ENCODE results near the gene JDP2.
"Not testable (repeated sequence)": the region's sequence is repeated elsewhere in the genome, so short reads cannot be mapped to it uniquely, and the experiment has no call there.

JDP2 gene

DNA sequence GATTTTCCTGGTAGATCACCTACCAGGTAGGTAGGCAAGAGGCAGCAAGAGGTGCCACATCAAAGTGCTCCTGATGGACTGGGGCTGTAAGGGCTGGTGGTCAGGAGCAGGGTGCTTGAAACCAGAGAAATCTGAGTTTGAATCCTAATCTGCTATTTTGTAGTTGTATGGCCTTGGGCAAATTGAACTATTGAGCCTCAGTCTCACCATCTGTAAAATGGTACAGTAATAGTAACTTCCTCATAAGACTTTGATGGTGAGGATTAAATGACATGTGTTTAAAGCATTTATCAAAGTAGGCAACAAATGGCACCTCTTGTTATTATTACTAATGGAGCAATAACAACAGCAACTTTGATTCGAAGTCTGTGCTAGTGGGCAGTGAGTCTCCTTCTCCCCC lies 32.0 kb downstream of the JDP2 start:
- peaks cover 9% of the 10 kb centered on the region for H3K4me1 ChIP-seq (ENCODE audit: control insufficient read depth, low read depth, low read length)
- no peaks in the 10 kb centered on the region for H3K36me3 ChIP-seq (ENCODE audit: control insufficient read depth, low read depth, low read length)
- H3K27me3 ChIP-seq (ENCODE audit: control insufficient read depth, insufficient read depth, low read length): no peaks in the 10 kb centered on the region
- no peaks in the 10 kb centered on the region for H3K9me3 ChIP-seq (ENCODE audit: control insufficient read depth, low read depth, low read length)
- no peak overlapping the region for H3K9ac ChIP-seq (ENCODE audit: low read length)
- no peak overlapping the region for H3K27ac ChIP-seq (ENCODE audit: low read length)
- H3K4me3 ChIP-seq (ENCODE audit: low read length): no peak overlapping the region

DNA sequence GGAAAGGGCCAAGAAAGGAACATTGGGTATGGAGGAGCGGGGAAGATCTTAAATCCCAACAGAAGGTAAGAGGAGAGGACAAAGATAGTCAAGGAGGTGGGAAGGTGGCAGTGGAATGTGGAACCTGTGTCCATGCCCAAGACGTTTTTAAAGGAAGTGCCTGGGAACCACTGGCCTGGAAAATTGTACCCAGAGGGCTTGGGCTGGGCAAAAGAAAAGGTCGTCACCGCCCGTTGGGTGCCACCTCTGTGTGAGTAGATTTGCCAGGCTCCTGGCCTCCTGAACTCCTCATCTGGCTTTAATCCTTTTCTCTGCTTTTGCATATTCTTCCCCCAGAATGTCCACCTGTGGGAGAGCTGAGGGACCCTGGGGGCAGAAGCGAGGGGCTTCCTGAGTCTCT lies 32.6 kb downstream of the JDP2 start:
- no peak overlapping the region for H3K27ac ChIP-seq (ENCODE audit: low read length)
- H3K27me3 ChIP-seq (ENCODE audit: control insufficient read depth, insufficient read depth, low read length): no peaks in the 10 kb centered on the region
- no peaks in the 10 kb centered on the region for H3K9me3 ChIP-seq (ENCODE audit: control insufficient read depth, low read depth, low read length)
- no peaks in the 10 kb centered on the region for H3K36me3 ChIP-seq (ENCODE audit: control insufficient read depth, low read depth, low read length)
- peaks cover 9% of the 10 kb centered on the region for H3K4me1 ChIP-seq (ENCODE audit: control insufficient read depth, low read depth, low read length)
- no peak overlapping the region for H3K4me3 ChIP-seq (ENCODE audit: low read length)
- H3K9ac ChIP-seq (ENCODE audit: low read length): no peak overlapping the region

DNA sequence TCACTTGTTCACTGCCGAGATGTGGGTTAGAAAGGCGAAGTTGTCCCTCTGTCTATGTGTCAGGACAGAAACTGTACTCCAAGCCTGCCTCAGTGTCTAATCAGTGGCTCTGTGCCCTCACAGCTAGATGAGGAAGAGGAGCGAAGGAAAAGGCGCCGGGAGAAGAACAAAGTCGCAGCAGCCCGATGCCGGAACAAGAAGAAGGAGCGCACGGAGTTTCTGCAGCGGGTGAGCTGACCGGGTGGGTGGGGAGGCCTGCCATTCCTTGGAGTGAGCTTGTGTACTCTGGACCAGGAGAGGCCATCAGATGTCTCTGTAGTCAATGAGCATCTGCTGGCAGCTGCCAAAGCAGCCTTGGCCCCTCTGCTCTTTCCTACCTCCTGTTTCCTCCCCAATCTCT lies 33.5 kb downstream of the JDP2 start:
- Histone ChIP-seq H3K4me1 (ENCODE audit: control insufficient read depth, low read depth, low read length) (peaks cover 9% of the 10 kb centered on the region), H3K4me3 (ENCODE audit: low read length) (no peak overlapping the region), H3K9me3 (ENCODE audit: control insufficient read depth, low read depth, low read length) (no peaks in the 10 kb centered on the region), H3K27me3 (ENCODE audit: control insufficient read depth, insufficient read depth, low read length) (no peaks in the 10 kb centered on the region), H3K36me3 (ENCODE audit: control insufficient read depth, low read depth, low read length) (no peaks in the 10 kb centered on the region), H3K27ac (ENCODE audit: low read length) (no peak overlapping the region), H3K9ac (ENCODE audit: low read length) (no peak overlapping the region)

DNA sequence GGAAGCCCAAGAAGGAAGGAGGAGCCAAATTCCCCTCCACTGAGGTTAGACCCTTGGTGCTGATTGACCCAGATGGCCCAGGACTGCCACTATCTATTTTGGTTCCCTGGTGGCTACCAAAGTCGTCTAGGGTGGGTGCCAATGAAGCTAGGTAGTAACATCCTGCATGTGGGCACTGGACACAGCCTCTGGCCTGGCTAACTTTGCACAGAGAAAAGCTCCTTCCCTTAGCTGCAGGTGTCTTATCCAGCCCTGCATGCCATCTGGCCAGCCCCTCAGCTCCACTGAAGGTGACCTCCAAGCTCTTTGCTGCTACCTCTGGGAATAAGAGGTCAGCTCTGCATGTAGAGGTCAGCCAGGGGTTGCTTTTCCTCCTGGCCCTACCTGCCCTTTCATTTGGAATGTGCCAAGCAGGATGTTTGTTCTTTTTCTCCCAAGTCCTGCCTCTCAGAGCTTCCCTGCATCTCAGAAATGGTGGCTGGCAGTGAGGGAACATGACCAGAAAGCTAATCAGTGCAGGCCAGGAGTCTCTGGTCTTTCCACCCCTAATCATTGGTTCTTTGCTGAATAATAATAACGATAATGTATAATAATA lies 34.0 kb downstream of the JDP2 start:
- no peak overlapping the region for H3K9ac ChIP-seq (ENCODE audit: low read length)
- no peak overlapping the region for H3K4me3 ChIP-seq (ENCODE audit: low read length)
- peaks cover 9% of the 10 kb centered on the region for H3K4me1 ChIP-seq (ENCODE audit: control insufficient read depth, low read depth, low read length)
- H3K27me3 ChIP-seq (ENCODE audit: control insufficient read depth, insufficient read depth, low read length): no peaks in the 10 kb centered on the region
- H3K36me3 ChIP-seq (ENCODE audit: control insufficient read depth, low read depth, low read length): no peaks in the 10 kb centered on the region
- H3K27ac ChIP-seq (ENCODE audit: low read length): no peak overlapping the region
- H3K9me3 ChIP-seq (ENCODE audit: control insufficient read depth, low read depth, low read length): no peaks in the 10 kb centered on the region

DNA sequence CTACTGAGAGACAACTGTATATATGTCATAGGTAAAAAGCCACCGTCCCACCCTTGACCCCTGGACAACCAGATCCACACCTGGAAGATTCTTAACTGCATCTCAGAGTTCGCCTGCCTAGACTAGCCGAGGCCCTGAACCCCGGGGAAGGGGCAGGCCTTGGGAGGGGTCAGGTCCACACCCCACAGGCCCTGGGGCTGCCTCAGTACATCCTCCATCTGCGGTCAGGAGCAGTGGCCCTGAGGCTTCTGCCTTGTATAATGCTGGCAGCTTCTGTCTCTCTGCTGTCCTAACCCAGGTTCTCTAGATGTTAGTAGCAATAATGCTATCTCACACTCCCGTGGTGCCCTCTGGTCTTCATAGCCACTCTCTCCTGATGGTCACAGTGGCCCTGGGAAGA lies 36.8 kb downstream of the JDP2 start:
- no peak overlapping the region for H3K4me3 ChIP-seq (ENCODE audit: low read length)
- H3K9me3 ChIP-seq (ENCODE audit: control insufficient read depth, low read depth, low read length): no peaks in the 10 kb centered on the region
- H3K36me3 ChIP-seq (ENCODE audit: control insufficient read depth, low read depth, low read length): no peaks in the 10 kb centered on the region
- H3K27ac ChIP-seq (ENCODE audit: low read length): no peak overlapping the region
- no peaks in the 10 kb centered on the region for H3K27me3 ChIP-seq (ENCODE audit: control insufficient read depth, insufficient read depth, low read length)
- no peaks in the 10 kb centered on the region for H3K4me1 ChIP-seq (ENCODE audit: control insufficient read depth, low read depth, low read length)
- H3K9ac ChIP-seq (ENCODE audit: low read length): no peak overlapping the region

DNA sequence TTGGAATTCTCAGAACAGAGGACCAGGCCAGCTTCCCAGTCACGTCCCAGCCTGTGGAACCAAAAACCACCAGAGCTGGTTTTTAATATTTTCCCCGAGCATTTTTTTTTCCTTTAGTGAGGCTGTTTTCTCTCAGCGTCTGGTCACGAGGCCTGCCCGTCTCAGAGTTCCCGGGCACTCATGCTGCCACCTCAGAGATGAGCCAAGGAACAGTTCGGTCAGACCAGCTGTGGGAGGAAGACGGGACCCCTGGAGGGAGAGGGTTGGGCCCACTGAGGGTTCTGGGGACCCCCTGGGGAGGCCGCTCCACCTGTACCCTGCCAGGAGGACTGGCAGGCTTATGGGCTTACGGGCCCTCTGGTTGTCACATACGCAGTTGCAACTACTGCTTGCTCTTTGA lies 39.9 kb downstream of the JDP2 start:
- H3K27ac ChIP-seq (ENCODE audit: low read length): no peak overlapping the region

DNA sequence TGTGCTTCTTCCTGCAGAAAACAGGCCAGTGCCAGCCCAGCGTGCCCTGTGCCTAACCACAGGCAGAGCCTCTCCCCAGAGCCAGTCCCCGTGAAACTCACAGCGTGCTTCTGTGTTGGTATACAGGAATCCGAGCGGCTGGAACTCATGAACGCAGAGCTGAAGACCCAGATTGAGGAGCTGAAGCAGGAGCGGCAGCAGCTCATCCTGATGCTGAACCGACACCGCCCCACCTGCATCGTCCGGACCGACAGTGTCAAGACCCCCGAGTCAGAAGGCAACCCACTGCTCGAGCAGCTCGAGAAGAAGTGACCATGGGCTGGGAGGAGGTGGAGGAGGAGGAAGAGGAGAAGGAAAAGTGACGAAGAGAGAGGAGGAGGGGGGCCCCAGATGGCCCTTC lies 41.3 kb downstream of the JDP2 start:
- Histone ChIP-seq H3K9me3 (ENCODE audit: control insufficient read depth, low read depth, low read length) (no peaks in the 10 kb centered on the region), H3K4me3 (ENCODE audit: low read length) (no peak overlapping the region), H3K36me3 (ENCODE audit: control insufficient read depth, low read depth, low read length) (peaks cover 12% of the 10 kb centered on the region), H3K4me1 (ENCODE audit: control insufficient read depth, low read depth, low read length) (no peaks in the 10 kb centered on the region), H3K9ac (ENCODE audit: low read length) (no peak overlapping the region), H3K27ac (ENCODE audit: low read length) (no peak overlapping the region), H3K27me3 (ENCODE audit: control insufficient read depth, insufficient read depth, low read length) (no peaks in the 10 kb centered on the region)

More for the DNA sequence above, 39.9 kb downstream of the JDP2 start:
- no peaks in the 10 kb centered on the region for H3K9me3 ChIP-seq (ENCODE audit: control insufficient read depth, low read depth, low read length)
- H3K4me1 ChIP-seq (ENCODE audit: control insufficient read depth, low read depth, low read length): no peaks in the 10 kb centered on the region
- H3K4me3 ChIP-seq (ENCODE audit: low read length): no peak overlapping the region
- no peaks in the 10 kb centered on the region for H3K27me3 ChIP-seq (ENCODE audit: control insufficient read depth, insufficient read depth, low read length)
- no peak overlapping the region for H3K9ac ChIP-seq (ENCODE audit: low read length)
- peaks cover 12% of the 10 kb centered on the region for H3K36me3 ChIP-seq (ENCODE audit: control insufficient read depth, low read depth, low read length)

DNA sequence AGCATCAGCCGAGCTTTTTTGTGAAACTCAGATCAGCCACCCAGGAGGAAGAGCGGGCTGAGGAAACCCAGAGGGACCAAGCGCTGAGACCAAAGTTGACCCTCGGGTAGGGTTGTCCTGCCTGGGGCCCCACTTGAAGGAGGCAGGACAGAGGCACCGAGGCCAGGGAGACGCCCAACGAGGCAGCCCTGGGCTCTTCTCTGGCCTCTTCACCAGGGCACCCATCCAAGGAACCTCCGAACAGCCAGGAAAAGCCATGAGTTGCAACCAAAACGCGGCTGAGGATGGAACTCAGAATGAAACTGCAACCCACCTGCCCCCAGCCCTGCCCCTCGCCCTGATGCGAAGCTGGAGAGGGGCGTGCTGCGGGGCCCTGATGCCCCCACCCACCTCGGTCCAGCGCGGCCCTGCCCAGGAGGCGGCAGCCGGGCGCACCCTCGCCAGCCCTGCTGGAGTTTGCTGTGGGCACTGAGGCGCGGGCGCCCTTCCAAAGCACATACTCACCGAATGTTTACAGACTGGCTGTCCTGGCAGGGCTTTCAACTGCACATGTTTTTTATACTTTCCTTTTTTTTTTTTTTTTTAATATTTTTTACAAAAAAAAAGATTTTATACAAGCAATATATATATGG lies 41.9 kb downstream of the JDP2 start:
- Histone ChIP-seq H3K9ac (ENCODE audit: low read length) (no peak overlapping the region), H3K4me1 (ENCODE audit: control insufficient read depth, low read depth, low read length) (no peaks in the 10 kb centered on the region), H3K4me3 (ENCODE audit: low read length) (no peak overlapping the region), H3K36me3 (ENCODE audit: control insufficient read depth, low read depth, low read length) (peaks cover 12% of the 10 kb centered on the region), H3K27me3 (ENCODE audit: control insufficient read depth, insufficient read depth, low read length) (no peaks in the 10 kb centered on the region), H3K27ac (ENCODE audit: low read length) (no peak overlapping the region), H3K9me3 (ENCODE audit: control insufficient read depth, low read depth, low read length) (no peaks in the 10 kb centered on the region)

DNA sequence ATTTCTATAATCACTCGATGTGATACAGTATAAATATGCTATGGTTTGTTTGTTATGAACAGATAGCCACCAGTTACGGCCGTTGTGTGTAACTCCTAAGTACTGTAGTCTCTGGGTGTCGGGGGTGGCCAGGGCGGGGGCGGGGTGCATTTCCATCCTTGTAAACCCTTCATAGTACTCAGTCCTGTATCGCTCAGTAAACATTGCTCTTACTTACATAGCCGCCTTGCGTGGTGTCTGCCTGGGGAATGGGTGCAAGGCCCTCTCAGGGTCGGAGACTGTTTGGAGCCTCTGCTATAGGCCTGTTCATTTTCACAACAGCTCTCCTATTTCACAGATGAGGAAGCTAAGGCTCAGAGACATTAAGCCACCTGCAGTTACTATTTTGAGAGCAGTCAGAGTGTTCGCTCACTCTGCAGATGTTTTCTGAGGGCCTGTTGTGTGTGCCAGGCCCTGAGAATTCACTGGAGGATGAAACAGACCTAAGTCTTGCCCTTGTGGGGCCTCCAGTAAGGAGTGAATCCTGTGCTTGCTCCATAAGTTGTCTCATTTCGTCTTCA lies 42.5 kb downstream of the JDP2 start:
- H3K9me3 ChIP-seq (ENCODE audit: control insufficient read depth, low read depth, low read length): no peaks in the 10 kb centered on the region
- no peak overlapping the region for H3K27ac ChIP-seq (ENCODE audit: low read length)
- no peaks in the 10 kb centered on the region for H3K4me1 ChIP-seq (ENCODE audit: control insufficient read depth, low read depth, low read length)
- peaks cover 12% of the 10 kb centered on the region for H3K36me3 ChIP-seq (ENCODE audit: control insufficient read depth, low read depth, low read length)
- no peak overlapping the region for H3K4me3 ChIP-seq (ENCODE audit: low read length)
- no peak overlapping the region for H3K9ac ChIP-seq (ENCODE audit: low read length)
- no peaks in the 10 kb centered on the region for H3K27me3 ChIP-seq (ENCODE audit: control insufficient read depth, insufficient read depth, low read length)

DNA sequence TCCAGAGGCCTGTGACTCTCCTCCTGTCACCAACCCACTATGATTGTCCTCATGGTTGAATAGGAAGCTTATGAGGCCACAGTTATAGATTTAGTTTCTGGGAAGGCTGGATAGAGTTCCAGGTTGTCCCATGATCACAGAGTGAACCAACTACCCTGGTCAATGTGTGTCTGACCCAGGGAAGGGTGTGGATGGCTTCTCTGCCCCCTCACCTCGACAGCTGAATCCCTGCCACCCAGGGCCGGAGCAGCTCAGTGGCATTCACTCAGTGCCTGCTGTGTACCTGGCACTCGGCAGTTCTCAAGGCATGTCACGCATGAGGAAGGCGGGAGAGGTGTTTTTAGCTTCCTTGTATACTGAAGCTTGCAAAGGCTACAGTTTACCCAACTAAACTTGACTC lies 43.2 kb downstream of the JDP2 start:
- H3K36me3 ChIP-seq (ENCODE audit: control insufficient read depth, low read depth, low read length): peaks cover 12% of the 10 kb centered on the region
- H3K27ac ChIP-seq (ENCODE audit: low read length): no peak overlapping the region
- H3K4me1 ChIP-seq (ENCODE audit: control insufficient read depth, low read depth, low read length): peaks cover under 1% of the 10 kb centered on the region
- no peaks in the 10 kb centered on the region for H3K9me3 ChIP-seq (ENCODE audit: control insufficient read depth, low read depth, low read length)
- no peaks in the 10 kb centered on the region for H3K27me3 ChIP-seq (ENCODE audit: control insufficient read depth, insufficient read depth, low read length)
- H3K9ac ChIP-seq (ENCODE audit: low read length): no peak overlapping the region
- no peak overlapping the region for H3K4me3 ChIP-seq (ENCODE audit: low read length)

DNA sequence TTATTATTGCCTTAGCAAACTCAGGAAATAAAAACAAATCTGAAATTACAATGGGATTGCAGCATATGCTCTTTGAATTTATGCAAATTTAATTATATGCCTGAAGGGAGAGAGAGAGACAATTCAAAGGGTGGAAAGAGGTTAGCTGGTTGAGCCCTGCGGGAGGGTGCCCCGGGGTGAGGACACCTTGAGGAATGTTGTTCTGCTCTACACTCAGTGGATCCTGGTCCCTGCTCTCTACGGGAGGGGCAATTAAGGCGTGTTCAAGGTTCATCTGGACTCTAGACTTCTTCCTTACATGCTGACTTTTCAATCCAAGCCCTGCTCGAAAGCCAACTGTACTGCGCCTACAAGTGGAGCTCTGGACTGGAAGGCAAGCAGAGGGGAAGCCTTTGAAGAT lies 46.3 kb downstream of the JDP2 start:
- not testable (repeated sequence) for H3K9ac ChIP-seq (ENCODE audit: low read length); H3K27ac ChIP-seq (ENCODE audit: low read length); H3K9me3 ChIP-seq (ENCODE audit: control insufficient read depth, low read depth, low read length); H3K27me3 ChIP-seq (ENCODE audit: control insufficient read depth, insufficient read depth, low read length); H3K4me3 ChIP-seq (ENCODE audit: low read length); H3K4me1 ChIP-seq (ENCODE audit: control insufficient read depth, low read depth, low read length)
- H3K36me3 ChIP-seq (ENCODE audit: control insufficient read depth, low read depth, low read length): peaks cover 12% of the 10 kb centered on the region
